Peyer's patch (tissue), 4 donors: ENCODE data around the gene FBXW5.

Experiments used
- POLR2A ChIP-seq, 2 donors: fragments of 450-650 bp; IDR thresholded peaks; one replicate each; pipeline ENCODE4 v1.5.1; 2017; ENCODE audit warnings: antibody characterized with exemption in 2 of 2, mild to moderate bottlenecking in 2 of 2, moderate library complexity in 2 of 2
- TF ChIP-seq, protein P1 (sequence below), 6 experiments: fragments of 450-650 bp in 4 of 6; fragments of 200-600 bp in 2 of 6; sonication (generic) in 1 of 6; IDR thresholded peaks; one replicate each; pipeline ENCODE4 v1.5.1; 2017 to 2019; ENCODE audit warnings: antibody characterized with exemption in 6 of 6, mild to moderate bottlenecking in 3 of 6, moderate library complexity in 1 of 6

- TF ChIP-seq, protein P1, sequence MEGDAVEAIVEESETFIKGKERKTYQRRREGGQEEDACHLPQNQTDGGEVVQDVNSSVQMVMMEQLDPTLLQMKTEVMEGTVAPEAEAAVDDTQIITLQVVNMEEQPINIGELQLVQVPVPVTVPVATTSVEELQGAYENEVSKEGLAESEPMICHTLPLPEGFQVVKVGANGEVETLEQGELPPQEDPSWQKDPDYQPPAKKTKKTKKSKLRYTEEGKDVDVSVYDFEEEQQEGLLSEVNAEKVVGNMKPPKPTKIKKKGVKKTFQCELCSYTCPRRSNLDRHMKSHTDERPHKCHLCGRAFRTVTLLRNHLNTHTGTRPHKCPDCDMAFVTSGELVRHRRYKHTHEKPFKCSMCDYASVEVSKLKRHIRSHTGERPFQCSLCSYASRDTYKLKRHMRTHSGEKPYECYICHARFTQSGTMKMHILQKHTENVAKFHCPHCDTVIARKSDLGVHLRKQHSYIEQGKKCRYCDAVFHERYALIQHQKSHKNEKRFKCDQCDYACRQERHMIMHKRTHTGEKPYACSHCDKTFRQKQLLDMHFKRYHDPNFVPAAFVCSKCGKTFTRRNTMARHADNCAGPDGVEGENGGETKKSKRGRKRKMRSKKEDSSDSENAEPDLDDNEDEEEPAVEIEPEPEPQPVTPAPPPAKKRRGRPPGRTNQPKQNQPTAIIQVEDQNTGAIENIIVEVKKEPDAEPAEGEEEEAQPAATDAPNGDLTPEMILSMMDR (IDR thresholded peaks at IDR 0.05): no peak
- no peak for TF ChIP-seq POLR2A (IDR thresholded peaks at IDR 0.05)
Measured at GRCh38 chr9:136939996-136940525, 4.5 kb downstream of the FBXW5 start.
